Ammon's horn (tissue), 1 donor: ENCODE measurements around the gene JCAD.
"Not testable (repeated sequence)": the region's sequence is repeated elsewhere in the genome, so short reads cannot be mapped to it uniquely, and the experiment has no call there.

Source experiments
- DNase-seq: peaks from one replicate; pipeline ENCODE4 v3.0.0-alpha.2; 2016; ENCODE audit warnings: low spot score

The JCAD gene

GRCh38 chr10:29987471-29987870 lies 71.9 kb downstream of the JCAD start:
- DNase-seq = no peak

DNA sequence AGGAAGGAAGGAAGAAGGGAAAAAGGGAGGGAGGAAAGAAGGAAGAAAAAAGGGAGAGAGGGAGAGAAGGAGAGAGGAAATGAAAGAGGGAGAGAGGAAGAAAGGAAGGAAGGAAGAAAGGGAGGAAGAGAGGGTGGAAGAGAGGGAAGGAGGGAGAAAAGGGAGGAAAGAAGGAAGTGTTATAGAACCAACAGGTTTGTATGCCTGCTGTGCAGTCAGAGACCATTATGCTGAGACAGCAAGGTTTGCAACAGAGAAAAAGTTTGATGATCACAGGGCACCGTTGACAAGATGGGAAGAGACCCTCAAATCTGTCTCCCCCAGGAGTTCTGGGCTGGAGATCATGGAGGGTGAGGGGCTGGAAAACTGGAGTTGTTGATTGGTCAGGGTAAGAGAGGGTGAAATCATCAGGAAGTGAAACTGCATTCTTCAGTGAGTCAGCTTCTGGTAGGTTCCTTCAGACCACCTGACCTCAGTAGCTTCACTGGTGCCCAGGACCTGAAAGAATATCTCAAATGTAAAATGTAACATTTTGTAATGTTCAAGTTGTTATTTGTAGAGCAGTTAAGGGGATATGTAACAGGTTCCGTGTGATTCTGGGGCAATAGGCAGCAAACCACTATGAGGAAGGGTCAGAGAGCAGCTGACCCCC lies 76.3 kb downstream of the JCAD start:
- DNase-seq = no peak

DNA sequence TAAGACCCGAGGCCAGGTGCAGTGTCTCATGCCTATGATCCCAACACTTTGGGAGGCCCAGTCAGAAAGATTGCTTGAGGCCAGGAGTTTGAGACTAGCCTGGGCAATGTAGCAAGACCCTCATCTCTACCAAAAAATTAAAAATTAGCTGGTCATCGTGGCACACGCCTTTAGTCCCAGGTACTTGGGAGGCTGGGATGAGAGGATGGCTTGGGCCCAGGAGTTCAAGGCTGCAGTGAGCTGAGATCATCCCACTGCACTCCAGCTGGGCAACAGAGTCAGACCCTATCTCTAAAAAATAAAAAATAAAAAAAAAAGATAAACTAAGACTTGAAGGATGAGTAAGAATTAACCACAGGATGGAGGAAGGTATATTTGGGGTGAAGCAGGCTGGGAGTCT lies 77.9 kb downstream of the JCAD start:
- DNase-seq = no peak

GRCh38 chr10:29980084-29980483 lies 79.3 kb downstream of the JCAD start:
- no peak for DNase-seq

GRCh38 chr10:29979421-29979779 lies 80.0 kb downstream of the JCAD start:
- DNase-seq = not testable (repeated sequence)

DNA sequence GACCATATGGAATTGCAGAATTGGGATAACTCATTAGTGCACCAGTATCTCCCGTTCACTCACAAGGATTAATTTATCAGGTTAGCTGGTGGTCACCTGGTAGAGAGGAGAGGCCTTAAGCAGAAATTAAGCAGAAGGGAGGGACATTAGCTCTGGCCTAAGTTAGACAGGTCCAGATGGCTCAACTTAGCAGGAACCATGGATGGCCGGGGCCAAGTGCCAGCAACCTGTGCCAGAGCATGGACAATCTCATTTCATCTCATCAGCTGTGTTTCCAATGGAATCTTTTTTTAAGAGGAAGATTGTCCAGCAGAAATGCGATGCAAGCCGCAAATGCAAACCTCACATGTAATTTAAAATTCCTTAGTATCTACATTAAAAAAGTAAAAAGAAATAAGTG lies 82.2 kb downstream of the JCAD start:
- no peak for DNase-seq

DNA sequence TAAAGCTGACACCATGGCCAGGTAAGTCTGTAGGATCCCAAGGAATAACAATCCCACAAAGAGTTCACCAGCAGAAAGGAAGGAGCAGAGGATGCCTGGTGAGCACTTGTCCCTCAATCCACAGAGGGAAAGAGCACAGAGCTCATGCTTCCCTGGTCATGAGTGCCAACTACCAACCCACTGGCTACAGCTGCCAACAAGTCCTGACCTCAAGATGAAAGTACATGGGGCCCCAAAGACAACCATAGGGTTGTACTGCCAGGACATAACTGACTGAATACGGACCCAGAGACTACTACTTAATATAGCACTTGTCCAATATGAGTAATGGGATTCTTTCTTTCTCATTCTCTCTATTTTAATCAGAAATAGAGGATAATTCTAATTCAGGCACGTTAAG lies 83.3 kb downstream of the JCAD start:
- no peak for DNase-seq

DNA sequence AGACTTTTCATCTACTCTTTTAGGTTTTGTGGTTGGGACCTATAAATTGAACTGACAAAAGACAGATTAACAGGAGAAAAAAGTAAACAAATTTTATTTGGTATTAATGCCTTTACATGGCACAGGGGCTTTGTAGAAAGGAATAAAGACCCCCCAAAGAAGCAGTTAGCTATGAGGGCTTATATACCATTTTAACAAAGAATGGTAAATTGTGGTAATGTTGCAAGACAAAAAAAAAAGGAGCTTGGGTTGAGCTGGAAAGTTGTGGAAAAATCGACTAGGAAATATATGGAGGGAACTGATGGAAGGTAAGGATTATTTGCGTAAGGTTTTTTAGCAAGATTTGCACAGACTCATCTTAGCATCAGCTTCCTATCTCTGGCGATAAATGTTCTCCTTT lies 84.6 kb downstream of the JCAD start:
- no peak for DNase-seq

DNA sequence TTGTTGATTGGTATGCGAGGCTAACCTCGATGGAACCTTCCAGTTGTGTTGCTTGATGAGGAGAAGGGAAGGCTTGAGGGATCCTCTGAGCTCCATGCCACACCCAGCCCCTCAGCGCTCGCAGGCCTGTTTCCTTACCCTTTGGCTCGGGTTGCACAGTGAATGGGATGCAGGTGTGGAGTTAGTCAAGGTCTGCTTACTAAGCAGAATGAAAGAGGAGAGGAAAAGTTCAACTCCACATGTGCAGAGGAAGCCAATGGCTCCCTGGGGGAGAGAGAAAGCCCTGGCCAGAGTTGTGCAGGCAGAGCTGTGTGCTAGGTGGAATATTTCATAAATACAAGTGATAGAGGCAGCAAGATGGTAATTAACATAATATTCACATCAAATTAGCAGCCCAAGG lies 85.5 kb downstream of the JCAD start:
- DNase-seq = no peak

- no peak for DNase-seq
Observed at GRCh38 chr10:29970576-29970975, 88.8 kb downstream of the JCAD start.

DNA sequence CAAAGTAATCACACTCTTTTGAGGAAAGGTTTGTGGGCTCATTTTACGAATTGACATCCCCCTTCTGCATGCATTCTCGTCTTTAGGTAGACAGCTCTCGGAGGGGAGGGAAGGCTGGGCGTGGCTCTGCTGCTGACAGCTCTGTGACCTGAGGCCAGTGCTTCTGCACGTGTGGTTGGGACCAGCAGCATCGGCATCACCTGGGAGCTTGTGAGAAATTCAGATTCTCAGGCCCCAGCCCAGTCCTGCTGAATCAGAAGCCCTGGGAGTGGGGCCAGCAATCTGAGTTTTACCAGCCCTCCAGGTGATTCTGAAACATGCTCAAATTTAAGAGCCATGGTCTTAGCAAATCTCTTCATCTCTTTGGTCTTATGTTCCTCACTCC lies 89.4 kb downstream of the JCAD start:
- no peak for DNase-seq

GRCh38 chr10:29969255-29970011 lies 90.0 kb downstream of the JCAD start:
- no peak for DNase-seq

- no peak for DNase-seq
Observed at GRCh38 chr10:29968585-29968984, 90.8 kb downstream of the JCAD start.

DNA sequence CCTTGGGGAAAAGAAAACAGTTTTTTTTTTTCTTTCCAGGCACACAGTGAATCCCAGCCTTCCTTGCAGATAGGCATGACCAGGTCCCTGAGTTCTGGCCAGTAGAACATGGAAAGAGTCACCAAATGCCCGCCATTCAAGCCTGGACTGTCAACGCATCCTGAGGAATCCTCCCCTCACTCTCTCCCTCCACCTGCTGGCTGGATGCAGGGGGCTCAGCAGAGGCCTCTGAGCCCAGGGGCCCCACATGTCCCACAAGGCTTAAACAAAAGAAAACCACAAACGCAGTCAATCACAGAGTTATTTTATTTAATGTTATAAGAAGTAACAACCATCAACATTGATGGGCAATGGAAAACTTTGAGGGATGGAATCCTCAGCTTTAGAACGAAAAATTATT lies 93.1 kb downstream of the JCAD start:
- no peak for DNase-seq
